H1 (cell line): Measurements from ENCODE around the gene DNAJB8. TPM values are rescaled to one million over a fixed set of nuclear protein-coding genes. Genes with fewer than 3 reads are reported as not detected.

Source experiments
- POU5F1 ChIP-seq: IDR thresholded peaks from 2 replicates; pipeline ENCODE4 v1.6.1; 2011; ENCODE audit warnings: low read depth, mild to moderate bottlenecking, low read length, moderate library complexity
- RNF2 ChIP-seq: fragments of 200-900, 300-1000 bp; sonication (generic); IDR thresholded peaks from 2 replicates; pipeline ENCODE4 v1.7.1; 2016; ENCODE audit warnings: borderline replicate concordance, low read depth, mild to moderate bottlenecking, antibody characterized with exemption, low read length; ENCODE audit not compliant: poor library complexity, severe bottlenecking; ENCODE audit errors: missing control alignments
- polyA plus RNA-seq, 7 experiments: library from polyadenylated mRNA; depleted of rRNA in 3 of 7; stranded (reverse) in 5 of 7; unstranded in 2 of 7; fragments of >200 nt in 5 of 7; fragments of 200-250 nt in 2 of 7; gene quantifications; 1 replicate in 5 of 7; 2 replicates in 1 of 7; 4 replicates in 1 of 7; pipeline versions ENCODE4 v1.2.1 to v1.2.3, GENCODE V29; 2011 to 2013; ENCODE audit warnings: missing spikeins in 2 of 7, mixed read lengths in 2 of 7
- total RNA-seq: library from RNA; stranded (reverse); fragmentation: NEBNext Ultra II Directional; extraction: Animal tissue kit (Norgen Biotek cat#: 25700); gene quantifications from 2 replicates; pipeline ENCODE4 v1.2.1, GENCODE V29; 2021

The DNAJB8 gene
- total and polyA plus RNA-seq, 2 of the 8 experiments (the other 6 are each of a cell fraction or from before 2014, with no cell fraction given) = not detected

DNA sequence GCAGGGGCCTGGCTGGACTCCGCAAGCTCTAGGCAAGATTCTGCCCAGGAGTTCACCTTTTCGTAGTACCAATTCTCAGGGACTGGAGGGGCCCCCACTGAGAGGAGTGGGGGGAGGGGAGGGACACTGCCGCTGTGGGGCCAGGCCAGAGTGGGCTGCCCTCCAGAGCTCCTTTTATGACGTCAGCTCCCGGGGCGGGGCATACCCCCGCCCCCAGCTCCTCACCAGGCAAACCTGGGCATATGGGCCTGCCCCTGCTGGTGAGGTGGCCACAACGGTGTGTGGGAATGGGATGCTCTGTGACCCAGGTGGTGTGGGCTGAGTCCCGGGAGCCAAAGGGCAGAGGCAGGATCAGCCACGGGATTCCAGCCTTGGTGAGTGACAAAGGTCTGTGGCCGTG, 3.3 kb downstream of the DNAJB8 start (continued):
- no peak for TF ChIP-seq POU5F1
- TF ChIP-seq RNF2 = no peak
